ENCODE data around the gene CD247.

GRCh38 chr1:167542109-167543032 is 24.0 kb upstream of the CD247 start:
- TF ChIP-seq EZH2 (optimal IDR thresholded peaks at IDR 0.05; ENCODE audit: low read depth, low read length) (no peak), EZH2phosphoT487 (IDR thresholded peaks at IDR 0.05; ENCODE audit: low read length) (no peak)
- TF ChIP-seq, protein P1, sequence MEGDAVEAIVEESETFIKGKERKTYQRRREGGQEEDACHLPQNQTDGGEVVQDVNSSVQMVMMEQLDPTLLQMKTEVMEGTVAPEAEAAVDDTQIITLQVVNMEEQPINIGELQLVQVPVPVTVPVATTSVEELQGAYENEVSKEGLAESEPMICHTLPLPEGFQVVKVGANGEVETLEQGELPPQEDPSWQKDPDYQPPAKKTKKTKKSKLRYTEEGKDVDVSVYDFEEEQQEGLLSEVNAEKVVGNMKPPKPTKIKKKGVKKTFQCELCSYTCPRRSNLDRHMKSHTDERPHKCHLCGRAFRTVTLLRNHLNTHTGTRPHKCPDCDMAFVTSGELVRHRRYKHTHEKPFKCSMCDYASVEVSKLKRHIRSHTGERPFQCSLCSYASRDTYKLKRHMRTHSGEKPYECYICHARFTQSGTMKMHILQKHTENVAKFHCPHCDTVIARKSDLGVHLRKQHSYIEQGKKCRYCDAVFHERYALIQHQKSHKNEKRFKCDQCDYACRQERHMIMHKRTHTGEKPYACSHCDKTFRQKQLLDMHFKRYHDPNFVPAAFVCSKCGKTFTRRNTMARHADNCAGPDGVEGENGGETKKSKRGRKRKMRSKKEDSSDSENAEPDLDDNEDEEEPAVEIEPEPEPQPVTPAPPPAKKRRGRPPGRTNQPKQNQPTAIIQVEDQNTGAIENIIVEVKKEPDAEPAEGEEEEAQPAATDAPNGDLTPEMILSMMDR (IDR thresholded peaks at IDR 0.05; ENCODE audit: low read length): no peak
